HG02981 (cell line): ENCODE results near the gene PTPN9.
"Not testable (repeated sequence)": the region's sequence is repeated elsewhere in the genome, so short reads cannot be mapped to it uniquely, and the experiment has no call there.

Experiments used
- ATAC-seq: cut with Tn5 transposase; IDR thresholded peaks from one replicate; pipeline ENCODE4 v1.9.1; 2021; ENCODE audit warnings: mild to moderate bottlenecking, moderate library complexity; ENCODE audit not compliant: unreplicated experiment

The PTPN9 gene

DNA sequence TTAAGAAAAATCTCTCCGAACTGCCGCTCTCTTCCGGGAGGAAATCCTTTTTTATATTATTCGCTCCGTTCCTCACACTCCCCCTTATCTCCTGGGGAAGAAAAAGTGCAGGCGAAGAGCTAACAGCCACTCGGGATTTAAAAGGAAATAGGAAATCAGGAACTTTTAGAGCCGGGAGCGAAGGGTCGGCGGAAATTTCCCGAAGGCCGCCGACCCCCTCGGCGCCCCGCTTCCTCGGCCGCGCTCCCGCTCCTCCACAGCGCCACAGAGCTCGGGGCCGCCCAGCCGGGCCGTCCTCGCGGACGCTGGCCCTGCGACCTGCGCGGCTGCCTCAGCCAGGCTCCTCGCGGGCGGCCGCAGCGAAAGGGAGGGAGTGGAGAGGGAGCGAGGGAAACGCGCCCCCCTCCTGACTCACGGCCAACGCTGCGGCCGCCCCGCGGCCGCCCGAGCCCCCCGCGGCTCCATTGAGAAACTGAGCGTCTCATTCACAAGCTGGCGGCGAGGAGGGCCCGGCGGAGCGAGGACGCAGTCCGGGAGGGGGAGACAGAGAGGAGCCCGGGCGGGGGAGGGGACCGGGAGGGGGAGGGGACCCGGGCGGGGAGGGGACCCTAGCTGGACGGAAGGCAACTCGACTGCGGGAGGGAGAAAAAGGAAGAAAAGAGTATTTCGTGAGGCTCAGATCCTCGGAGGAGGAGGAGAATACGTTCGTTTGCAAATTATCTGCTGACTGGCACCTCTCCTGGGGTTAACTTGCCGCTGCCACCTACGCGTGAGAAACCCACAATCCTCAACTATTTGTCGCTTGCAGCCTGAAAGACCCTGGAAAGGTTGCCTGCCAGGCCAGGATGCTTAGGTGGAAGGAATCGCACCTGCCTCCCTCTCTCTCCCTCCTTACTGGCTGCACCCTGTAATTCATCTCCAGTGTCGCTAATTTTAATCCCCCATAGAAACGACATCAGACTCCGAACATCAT lies at the start of gene PTPN9:
PTPN9 (minus strand) TSS at position 368 of the 973 bp plus-strand sequence. CDS start 539 bp downstream, outside the sequence.
- peak; percentile 57 for ATAC-seq

DNA sequence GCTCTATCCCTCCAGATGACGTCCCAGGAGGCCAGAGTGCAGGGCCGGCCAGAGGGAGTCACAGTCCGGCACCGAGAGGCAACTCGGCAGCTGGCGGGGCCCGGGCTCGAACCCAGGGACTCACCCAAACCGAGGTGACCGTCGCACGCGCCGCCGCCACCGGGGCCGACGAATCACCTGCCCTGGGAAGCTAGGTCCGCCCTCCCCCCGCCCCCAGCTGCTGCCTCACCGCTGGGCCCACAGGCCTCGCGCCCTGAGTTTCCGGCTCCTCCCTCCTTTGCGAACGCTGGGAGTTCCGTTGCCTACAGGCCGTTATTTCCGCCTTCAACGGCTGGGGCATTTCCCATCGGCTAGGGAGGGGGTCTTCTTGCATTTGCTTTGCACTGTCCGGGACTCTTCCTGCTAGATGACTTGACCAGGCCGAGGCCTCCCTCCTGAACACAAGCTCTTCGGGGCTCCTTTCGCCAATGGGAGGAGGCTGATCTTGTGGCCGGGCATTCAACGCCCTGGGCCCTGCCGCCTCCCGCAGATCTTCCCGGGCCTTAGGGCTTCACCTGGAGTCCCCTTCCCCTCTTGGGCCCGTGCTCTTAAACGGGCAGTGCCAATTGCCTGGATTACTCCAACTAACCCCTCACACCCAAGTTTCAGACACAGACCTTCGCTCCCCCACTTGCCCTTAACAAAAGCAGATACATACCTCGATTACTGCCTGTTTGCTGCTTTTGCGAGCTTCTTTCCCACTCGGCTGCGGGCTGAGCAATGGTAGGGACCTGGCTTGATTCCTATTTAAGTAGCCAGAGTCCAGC lies 46.6 kb upstream of the PTPN9 start, which contains the start of gene SNUPN:
SNUPN (minus strand) TSS at position 184 of the 806 bp plus-strand sequence. CDS start 4,674 bp downstream, outside the sequence.
- ATAC-seq, result peak; percentile 70

DNA sequence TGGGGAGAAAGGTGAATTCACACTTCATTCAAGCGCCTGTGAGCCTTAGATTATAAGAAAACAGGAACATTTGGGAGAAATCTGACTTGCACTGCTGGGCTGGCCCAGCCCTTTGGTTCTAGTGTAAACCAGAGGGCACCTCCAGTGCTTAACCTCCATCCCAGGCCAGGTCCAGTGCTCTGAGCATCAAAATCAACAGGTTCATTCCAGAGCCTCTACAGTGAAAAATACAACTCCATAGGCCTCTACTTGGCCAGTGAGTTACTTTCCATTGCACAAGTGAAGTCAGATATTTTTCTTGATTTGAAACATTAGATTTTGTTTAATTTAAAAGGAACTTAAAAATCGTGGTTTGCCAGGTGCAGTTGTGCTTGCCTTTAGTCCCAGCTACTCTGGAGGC lies 43.4 kb upstream of the PTPN9 start:
- ATAC-seq, result no peak

DNA sequence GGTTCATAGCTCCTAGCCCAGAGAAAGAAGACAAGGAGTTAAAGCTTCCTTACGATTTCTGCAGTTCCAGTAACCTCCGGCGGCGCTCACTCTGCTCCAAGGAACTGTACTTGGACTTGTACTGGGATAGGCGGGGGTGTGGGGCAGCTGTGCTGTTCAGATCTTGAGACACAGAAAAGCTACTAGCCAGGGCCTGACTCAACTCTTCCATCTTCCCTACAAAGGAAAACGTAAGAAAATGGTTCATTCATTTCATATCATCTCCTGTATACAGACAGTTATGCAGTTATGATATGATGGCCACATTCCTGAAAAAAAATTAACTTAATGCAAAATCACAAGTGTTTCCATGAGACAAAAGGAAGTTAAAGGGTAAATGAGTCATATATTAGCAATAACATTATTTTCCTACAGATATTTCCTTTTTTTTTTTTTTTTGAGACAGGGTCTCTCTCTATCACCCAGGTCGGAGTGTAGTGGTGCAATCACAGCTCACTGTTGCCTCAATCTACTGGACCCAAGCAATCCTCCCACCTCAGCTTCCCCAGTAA lies 41.8 kb upstream of the PTPN9 start:
- ATAC-seq, result no peak

DNA sequence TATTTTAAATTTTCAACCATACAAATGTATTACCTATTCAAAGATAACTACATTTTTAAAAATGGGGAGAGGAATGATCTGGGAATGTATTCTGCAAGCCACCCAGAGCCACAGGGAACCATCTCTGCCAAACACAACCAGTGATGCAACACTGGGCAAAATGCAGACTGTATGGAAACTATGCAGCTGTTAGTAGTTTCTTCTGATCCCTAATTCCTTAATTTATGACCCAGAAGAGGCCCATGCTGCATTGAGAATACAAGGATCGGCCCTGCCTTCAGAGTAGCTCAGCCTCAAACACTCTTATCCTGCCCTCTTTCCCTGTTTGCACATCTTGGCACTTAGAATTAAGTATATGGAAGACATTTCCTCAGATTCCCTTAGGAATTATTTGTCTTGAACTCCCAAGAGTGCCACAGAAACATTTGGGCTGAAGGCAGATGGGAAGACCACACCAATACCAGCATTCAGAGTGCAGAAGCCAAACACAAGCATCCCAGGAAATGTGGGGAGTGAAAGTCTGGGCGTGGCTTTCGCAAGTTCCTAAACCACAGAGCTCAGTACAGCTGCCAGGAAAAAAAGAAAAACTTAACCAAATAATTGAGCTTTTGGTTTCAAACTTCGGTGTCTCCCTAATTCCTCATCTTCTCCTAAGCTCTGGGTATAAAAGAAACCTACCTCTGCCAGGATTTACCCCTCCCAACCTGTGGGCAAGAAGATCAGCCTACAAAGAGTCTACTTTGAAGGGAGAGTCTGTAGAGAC lies 41.1 kb upstream of the PTPN9 start:
- no peak for ATAC-seq

DNA sequence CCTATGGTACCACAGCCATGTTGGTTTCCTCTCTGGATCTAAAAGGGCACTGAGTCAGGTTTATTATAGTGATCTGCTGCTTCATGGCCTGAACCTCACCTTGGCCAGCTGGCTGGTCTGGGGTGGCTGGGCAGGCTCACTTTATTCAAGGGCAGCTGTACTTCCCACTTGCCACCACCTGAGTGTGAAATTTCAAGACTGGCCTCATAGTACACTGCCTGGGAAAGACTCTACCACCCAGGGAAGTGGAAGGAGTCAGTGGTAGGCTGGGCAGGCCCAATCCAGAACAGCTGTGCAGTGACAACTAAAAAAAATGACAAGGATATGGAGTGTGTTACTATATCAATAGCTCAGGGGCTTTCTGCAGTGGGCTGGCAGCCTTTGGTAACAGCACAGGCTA lies 37.7 kb upstream of the PTPN9 start:
- no peak for ATAC-seq

DNA sequence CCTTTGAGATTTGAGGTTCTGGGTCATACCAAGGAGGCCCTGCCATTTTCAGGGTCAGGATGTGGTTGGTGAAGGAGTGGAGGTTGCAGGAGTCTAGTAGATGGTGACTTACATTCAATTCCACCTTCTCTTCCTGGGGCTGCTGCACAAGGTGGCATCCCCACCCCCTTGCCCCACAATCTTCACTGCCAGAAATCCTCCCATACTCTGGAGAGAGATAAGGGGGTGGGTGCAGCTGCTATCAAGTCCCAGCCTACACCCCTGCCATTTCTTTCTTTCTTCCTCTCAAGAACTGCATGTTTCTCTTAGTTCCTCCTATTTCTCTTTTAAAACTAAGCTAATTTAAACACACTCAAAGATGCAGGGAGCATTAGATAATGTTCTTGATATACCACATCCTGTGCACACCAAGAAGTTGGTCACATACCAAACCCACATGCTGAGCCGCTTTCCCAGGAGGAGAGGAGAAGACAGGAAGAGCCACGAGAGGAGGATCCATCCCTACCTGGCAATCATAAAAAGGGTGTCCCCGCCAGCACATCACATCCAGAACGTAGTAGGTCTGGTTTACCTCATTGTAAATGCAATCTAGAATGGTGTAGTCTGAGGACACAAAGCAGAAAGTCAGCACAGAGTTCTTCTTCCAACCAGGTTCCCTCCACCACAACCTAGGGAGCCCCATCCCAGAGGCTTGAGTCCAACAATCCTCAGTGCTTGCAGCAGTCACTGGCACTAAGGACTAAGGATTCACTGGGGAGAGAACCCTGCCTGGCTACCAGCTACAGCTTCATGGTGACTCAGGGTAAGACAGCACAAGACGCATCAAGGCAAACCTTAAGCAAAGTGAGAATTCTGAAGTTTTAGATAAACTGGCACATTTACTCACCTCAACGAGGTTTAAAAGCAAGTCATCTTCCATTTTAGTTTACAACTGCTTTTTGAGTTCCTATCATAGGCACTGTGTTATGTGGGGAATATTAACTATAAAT lies 27.9 kb upstream of the PTPN9 start:
- no peak for ATAC-seq

DNA sequence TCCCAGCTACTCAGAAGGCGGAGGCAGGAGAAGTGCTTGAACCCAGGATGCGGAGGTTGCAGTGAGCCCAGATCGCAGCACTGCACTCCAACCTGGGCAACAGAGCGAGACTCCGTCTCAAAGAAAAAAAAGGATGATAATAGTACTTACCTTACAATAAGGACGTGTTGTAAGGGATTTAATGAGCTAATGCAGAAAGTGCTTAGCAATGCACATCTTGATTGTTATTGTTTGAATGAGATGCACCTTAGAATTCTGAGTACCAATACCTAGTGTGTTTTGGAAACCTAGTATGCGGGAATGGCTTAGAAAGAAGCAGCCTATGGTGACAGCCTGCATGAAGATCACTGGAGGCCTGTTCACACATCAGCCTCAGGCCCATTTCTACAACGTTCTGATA lies 26.9 kb upstream of the PTPN9 start:
- ATAC-seq, result no peak

DNA sequence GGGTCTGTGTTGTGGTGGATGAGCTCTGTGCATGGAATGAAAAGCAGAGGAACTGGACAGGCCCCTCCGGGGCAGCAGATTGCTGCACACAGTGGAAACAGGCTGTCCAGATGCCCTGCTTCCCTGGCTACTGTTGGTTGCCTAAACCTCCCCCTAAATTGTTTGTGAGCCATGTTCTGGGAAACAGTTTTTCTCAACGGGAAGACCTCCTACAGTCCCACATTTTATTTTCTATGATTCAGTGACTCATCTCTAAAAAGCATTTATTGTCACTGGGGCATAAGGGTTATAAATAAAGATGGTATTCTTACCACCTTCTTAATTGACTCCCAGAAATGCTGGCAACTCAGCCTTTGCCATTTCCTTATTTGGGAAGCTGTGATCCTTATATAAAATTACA lies 20.3 kb upstream of the PTPN9 start:
- no peak for ATAC-seq

DNA sequence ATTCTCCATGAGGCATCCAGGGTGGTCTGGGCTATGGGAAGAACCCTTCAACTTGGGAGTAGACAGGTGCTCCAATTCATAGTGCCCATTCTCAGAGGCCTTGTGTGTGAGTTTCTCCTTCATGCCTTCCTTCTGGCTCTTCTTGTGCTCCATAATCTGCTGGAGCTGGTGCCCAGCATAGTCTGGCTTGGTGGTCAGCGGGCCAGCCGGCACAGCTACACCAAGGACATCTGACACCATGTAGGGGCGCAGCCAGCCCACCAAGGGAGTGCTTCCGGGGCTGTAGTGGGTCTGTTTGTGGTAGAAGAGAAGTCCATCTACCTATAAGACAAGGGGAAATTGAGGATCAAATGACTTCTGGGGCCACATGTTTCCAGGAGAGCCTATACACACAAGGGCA lies 19.2 kb upstream of the PTPN9 start:
- no peak for ATAC-seq

DNA sequence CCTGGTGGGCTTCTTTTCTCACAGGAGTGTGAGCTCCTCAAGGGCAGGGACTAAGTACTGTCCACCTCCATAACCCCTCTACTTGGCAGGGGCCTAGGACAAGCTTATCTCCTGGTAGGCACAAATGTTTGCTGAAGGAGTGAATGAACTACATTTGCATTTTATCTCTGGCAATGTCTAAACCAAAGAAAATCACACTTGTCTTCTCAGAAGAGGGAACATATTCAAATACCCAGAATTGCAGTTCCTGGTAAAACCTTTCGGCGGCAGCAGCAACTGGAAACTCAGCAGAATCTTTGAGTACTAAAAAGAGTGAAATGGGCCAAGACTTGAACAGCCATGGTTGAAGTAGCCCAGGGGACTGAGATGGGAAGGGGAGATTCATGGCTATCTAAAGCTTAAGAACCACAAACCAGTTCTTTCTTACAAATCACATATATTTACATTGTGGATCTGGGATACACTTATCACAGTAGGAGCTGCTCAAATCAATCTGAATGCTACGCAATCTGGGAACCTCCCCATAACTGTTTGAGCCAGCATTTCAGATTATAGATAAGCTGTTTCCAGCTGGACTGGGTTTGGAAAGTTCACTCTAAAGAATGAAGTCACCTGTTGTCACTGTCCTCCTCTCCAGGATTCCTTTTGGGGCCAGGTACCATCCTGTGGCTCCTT lies 18.7 kb upstream of the PTPN9 start:
- no peak for ATAC-seq

DNA sequence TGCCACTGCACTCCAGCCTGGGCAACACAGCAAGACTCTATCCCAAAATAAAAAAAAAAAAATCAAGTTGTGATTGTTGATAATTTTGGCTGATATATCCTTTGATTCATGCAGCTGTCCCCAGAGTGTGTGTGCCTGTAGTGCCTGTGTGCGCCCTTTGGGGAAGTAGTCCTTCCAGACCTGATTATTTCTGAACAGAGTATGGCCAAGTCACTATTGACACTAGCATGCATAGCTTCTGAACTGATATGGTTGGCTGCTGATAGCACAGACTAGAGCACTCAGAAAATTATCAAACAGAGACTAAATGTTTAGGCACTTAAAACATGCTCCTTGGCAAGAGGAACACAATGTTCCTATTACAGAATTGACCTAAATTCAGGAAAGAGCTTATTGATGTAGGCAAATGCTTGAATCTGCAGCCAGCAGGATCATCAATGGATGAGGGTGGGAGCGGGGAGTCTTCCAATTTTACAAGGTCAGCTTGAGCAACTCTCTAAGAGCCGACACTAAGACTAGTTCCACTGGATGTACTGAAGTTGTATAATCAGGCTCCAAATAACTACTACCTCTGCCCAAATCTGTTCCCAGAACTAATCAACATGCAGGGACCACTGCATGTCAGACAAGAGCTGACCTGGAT lies 17.7 kb upstream of the PTPN9 start:
- ATAC-seq, result no peak

DNA sequence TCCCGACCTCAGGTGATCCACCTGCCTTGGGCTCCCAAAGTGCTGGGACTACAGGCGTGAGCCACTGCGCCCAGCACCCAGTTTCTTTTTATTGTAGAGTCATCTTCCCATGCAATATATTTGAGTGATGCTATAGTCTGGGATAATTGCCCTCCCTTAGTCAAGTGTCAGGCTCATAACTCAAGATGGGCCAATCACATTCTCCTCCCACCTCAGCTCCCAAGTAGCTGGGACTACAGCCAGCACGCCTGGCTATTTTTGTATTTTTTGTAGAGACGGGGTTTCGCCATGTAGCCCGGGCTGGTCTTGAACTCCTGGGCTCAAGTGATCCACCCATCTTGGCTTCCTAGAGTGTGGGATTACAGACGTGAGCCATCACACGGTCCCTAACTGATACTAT lies 15.2 kb upstream of the PTPN9 start:
- ATAC-seq, result no peak

DNA sequence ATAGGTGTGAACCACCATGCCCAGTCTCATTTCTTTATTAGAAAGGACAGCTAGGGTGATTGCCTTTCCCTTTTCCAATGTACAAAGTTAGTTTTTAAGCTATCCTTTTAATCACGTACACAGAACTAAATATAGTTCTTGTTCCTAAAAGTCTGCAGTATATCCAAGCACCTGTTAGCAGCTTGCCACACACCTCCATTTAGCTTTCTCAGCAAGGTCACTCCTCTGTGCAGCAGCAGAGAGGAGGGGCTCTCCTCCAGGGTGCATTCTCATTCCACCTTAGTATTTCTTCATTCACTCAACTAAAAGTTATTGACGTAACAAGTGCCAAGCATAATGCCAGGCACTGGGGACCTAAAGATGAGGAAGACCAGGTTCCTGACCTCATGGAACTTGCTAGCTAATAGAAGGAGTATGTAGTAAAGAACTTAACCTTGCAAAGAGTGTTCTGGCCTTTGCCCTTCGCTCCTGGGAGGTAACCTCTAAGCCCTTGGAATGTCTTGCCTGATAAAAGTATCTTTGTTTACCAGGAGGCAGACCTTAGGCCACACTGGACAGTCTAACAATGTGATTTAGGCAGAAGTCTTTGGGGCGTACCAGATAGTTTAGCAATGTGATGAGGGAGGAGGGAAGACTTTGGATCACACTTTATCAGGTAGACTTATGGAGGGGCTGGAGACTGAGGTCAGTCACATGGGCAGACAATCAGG lies 12.7 kb upstream of the PTPN9 start:
- ATAC-seq, result no peak

DNA sequence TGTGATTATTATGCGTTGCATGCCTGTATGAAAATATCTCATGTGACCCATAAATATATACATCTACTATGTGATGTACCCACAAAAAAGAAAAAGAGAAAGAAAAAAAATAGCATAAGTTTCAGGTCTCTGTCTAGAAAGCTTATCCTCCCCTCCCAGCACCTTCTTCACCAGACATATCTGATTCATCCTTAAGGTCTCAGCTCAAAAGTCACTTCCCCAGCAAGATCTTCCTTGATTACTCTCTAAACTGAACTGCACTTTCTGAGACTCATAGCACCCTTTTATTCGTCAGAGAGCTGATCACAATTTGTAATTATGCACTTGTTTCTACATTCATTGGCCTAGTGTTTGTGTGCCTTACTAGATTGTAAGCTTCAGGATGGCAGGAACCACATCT lies 11.1 kb upstream of the PTPN9 start:
- no peak for ATAC-seq

DNA sequence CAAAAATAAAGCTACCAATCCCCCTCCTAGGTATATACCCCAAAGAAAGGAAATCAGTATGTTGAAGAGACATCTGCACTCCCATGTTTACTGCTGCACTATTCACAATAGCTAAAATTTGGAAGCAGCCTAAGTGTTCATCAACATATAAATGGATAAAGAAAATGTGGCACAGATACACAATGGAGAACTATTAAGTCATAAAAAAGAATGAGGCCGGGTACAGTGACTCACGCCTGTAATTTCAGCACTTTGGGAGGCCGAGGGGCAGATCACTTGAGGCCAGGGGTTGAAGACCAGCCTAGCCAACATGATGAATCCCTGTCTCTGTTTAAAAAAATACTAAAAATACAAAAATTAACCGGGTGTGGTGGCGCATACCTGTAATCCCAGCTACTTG lies 10.0 kb upstream of the PTPN9 start:
- ATAC-seq, result no peak

DNA sequence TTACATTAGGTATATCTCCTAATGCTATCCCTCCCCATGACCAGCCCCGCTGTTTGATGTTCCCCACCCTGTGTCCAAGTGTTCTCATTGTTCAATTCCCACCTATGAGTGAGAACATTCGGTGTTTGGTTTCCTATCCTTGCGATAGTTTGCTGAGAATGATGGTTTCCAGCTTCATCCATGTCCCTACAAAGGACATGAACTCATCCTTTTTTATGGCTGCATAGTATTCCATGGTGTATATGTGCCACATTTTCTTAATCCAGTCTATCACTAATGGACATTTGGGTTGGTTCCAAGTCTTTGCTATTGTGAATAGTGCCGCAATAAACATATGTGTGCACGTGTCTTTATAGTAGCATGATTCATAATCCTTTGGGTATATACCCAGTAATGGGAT lies 7.3 kb upstream of the PTPN9 start:
- not testable (repeated sequence) for ATAC-seq

DNA sequence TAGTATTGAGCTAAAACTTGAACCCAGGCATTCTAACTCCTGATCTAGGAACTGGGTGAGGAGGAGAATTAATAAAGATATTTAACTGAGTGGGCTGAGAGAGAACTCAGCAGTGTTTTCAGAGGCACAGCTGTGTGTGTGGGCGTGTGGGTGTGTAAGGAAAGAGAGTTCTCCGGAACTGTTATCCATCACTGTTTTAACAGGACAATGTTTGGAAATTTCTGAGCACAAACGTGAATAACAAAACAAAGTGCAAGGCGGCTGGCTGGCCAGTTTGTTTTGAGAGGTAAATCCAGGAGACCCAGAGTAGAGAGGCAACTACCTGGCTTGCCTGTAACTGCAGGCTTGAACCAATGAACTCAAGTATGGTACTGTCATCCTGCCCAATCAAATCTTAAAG lies 5.0 kb upstream of the PTPN9 start:
- ATAC-seq, result no peak
